BJ (cell line): ENCODE data around the gene NGB. TPM values are rescaled to one million over a fixed set of nuclear protein-coding genes. Genes with fewer than 3 reads are reported as not detected.

Source experiments
- CTCF ChIA-PET: fragments of 350-600 bp; formaldehyde crosslinking; extraction: SDS; loops from one replicate; lab custom pipeline; 2021; ENCODE audit warnings: antibody characterized with exemption, inconsistent platforms; lab: Yijun Ruan, JAX
- POLR2A ChIA-PET: fragments of 300-600 bp; sonication (Branson Sonifier 250); formaldehyde crosslinking; extraction: SDS; loops from one replicate; lab custom pipeline; 2021; ENCODE audit warnings: antibody characterized with exemption; lab: Charles Lee
- DNase-seq: peaks from one replicate; pipeline ENCODE4 v3.0.0-alpha.2; 2011; ENCODE audit warnings: low read depth
- H3K27me3 ChIP-seq: 2 replicates; pipeline ENCODE4 v1.6.0; 2011; ENCODE audit warnings: low read length; ENCODE audit not compliant: control insufficient read depth, insufficient read depth
- H3K36me3 ChIP-seq: 2 replicates; pipeline ENCODE4 v1.5.1; 2011; ENCODE audit warnings: low read length; ENCODE audit not compliant: control insufficient read depth, insufficient read depth
- H3K4me3 ChIP-seq: 2 replicates; pipeline ENCODE4 v1.5.1; 2011; ENCODE audit warnings: low read depth, mild to moderate bottlenecking, control low read depth, low read length
- polyA plus RNA-seq: library from polyadenylated mRNA; depleted of rRNA; stranded (reverse); fragments of >200 nt; gene quantifications from 2 replicates; pipeline ENCODE4 v1.2.3, GENCODE V29; 2011
- TF ChIP-seq, protein P1 (sequence below): IDR thresholded peaks from 2 replicates; pipeline ENCODE4 v1.5.1; 2011; ENCODE audit warnings: low read depth, mild to moderate bottlenecking, control low read depth, inconsistent platforms, low read length, moderate library complexity; ENCODE audit not compliant: insufficient read depth

Gene NGB
- polyA plus RNA-seq, 1 experiment = 0.05 TPM

GRCh38 chr14:77266336-77266735, 4.7 kb downstream of the NGB start:
- ChIA-PET POLR2A (no interaction called here), CTCF (no interaction called here)

GRCh38 chr14:77265561-77266335, 5.3 kb downstream of the NGB start:
- DNase-seq = no peak
- CTCF ChIA-PET = no interaction called here
- Histone ChIP-seq H3K27me3 (peaks cover 18% of the 10 kb centered on the region), H3K36me3 (no peaks in the 10 kb centered on the region), H3K4me3 (no peak overlapping the region)
- TF ChIP-seq, protein P1, sequence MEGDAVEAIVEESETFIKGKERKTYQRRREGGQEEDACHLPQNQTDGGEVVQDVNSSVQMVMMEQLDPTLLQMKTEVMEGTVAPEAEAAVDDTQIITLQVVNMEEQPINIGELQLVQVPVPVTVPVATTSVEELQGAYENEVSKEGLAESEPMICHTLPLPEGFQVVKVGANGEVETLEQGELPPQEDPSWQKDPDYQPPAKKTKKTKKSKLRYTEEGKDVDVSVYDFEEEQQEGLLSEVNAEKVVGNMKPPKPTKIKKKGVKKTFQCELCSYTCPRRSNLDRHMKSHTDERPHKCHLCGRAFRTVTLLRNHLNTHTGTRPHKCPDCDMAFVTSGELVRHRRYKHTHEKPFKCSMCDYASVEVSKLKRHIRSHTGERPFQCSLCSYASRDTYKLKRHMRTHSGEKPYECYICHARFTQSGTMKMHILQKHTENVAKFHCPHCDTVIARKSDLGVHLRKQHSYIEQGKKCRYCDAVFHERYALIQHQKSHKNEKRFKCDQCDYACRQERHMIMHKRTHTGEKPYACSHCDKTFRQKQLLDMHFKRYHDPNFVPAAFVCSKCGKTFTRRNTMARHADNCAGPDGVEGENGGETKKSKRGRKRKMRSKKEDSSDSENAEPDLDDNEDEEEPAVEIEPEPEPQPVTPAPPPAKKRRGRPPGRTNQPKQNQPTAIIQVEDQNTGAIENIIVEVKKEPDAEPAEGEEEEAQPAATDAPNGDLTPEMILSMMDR = no peak
- POLR2A ChIA-PET = no interaction called here

More at GRCh38 chr14:77266336-77266735, 4.7 kb downstream of the NGB start:
- Histone ChIP-seq H3K4me3 (no peak overlapping the region), H3K27me3 (peaks cover 20% of the 10 kb centered on the region), H3K36me3 (no peaks in the 10 kb centered on the region)
- TF ChIP-seq, protein P1 = no peak
- no peak for DNase-seq

GRCh38 chr14:77265187-77265515, 5.9 kb downstream of the NGB start:
- TF ChIP-seq, protein P1 = no peak
- DNase-seq = no peak
- Histone ChIP-seq H3K27me3 (peaks cover 18% of the 10 kb centered on the region), H3K36me3 (no peaks in the 10 kb centered on the region), H3K4me3 (no peak overlapping the region)
- ChIA-PET POLR2A (no interaction called here), CTCF (no interaction called here)

DNA sequence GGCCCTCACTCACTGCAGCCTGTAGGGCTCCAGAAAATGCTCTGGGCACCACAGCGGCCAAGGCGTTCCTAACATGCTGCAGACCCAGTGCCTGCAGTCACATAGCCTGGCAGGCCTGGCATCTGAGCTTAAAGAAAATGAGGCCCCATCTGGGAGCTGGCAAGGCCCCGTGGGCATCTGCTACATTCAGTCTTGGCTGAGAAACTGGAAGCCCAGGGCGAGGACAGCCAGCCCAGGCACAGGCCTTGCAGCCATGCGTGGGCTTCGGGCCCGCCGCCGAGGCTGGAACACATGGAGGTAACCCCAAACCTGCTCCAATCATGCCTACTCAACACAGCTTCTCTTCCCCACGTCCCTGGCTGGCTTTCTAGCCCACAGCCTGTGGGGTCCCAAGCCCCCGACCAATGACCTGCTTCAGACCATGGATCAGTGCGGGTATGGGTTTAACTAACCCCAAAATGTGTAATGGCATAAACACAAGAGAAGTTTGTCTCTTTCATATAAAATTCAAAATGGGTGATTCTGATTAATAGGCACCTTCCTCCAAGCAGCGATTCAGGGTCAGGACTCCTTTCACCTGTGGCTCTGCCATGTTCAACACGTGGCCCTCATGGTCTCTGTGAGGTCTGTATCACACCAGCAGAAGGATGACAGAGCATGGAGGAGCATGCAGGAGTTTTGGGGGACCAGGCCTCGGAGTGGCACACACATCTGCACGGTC, 6.4 kb downstream of the NGB start:
- TF ChIP-seq, protein P1 = no peak
- ChIA-PET POLR2A (no interaction called here), CTCF (no interaction called here)
- DNase-seq = no peak
- Histone ChIP-seq H3K4me3 (no peak overlapping the region), H3K27me3 (peaks cover 19% of the 10 kb centered on the region), H3K36me3 (no peaks in the 10 kb centered on the region)

DNA sequence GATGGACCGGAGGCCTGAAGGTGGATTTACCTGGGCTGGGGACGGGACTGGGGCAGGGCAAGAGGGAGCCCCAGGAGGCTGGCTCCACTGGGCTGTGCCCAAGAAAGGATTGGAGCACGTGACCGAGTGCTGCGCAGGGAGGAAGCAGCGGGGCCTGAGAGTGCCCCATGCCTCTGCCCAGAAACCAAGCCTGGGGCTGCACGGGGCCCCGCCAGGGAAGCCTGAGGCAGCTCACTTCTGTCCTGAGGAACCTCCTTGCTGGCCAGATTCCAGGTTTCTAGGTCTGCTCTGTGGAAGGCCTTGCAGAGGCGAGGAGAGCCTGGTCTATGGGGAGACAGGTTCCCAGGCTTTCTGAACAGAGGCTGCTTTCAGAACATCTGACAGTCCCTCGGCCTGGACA, 10.4 kb downstream of the NGB start:
- TF ChIP-seq, protein P1 = no peak
- DNase-seq = no peak
- H3K27me3 ChIP-seq = peaks cover 11% of the 10 kb centered on the region
- ChIA-PET POLR2A (no interaction called here), CTCF (no interaction called here)
- no peak overlapping the region for H3K4me3 ChIP-seq
- H3K36me3 ChIP-seq = no peaks in the 10 kb centered on the region
